HCT116 (cell line): ENCODE measurements around the gene CGB2.

Experiments
- CEBPB ChIP-seq: IDR thresholded peaks from 2 replicates; pipeline ENCODE4 v1.6.1; 2012; ENCODE audit warnings: low read depth
- EGR1 ChIP-seq: IDR thresholded peaks from 2 replicates; pipeline ENCODE4 v1.6.1; 2012; ENCODE audit warnings: low read depth
- EZH2 ChIP-seq: fragments of 200-600 bp; sonication (generic); IDR thresholded peaks from 2 replicates; pipeline ENCODE4 v1.6.1; 2017; ENCODE audit warnings: antibody characterized with exemption, mixed run types
- EZH2phosphoT487 ChIP-seq: fragments of 200-600 bp; IDR thresholded peaks from 2 replicates; pipeline ENCODE4 v1.6.1; 2018; ENCODE audit warnings: antibody characterized with exemption, borderline replicate concordance
- POLR2A ChIP-seq: IDR thresholded peaks from 2 replicates; pipeline ENCODE4 v1.7.0; 2011; ENCODE audit warnings: borderline replicate concordance; ENCODE audit not compliant: insufficient read depth, insufficient read length; ENCODE audit errors: extremely low read depth
- SIN3A ChIP-seq: IDR thresholded peaks from 2 replicates; pipeline ENCODE4 v1.6.1; 2012; ENCODE audit warnings: low read depth
- SP1 ChIP-seq: IDR thresholded peaks from 2 replicates; pipeline ENCODE4 v1.6.1; 2012; ENCODE audit warnings: low read depth
- TCF7L2 ChIP-seq: IDR thresholded peaks from 2 replicates; pipeline ENCODE4 v1.7.0; 2011; ENCODE audit warnings: borderline replicate concordance, inconsistent platforms; ENCODE audit not compliant: insufficient read depth, insufficient read length; ENCODE audit errors: extremely low read depth
- YY1 ChIP-seq: IDR thresholded peaks from 2 replicates; pipeline ENCODE4 v1.6.1; 2011; ENCODE audit warnings: low read length, low read depth, moderate library complexity, mild to moderate bottlenecking; ENCODE audit not compliant: insufficient replicate concordance; ENCODE audit errors: extremely low read depth
- TF ChIP-seq, protein P1 (sequence below): IDR thresholded peaks from 2 replicates; pipeline ENCODE4 v1.6.1; 2012
- TF ChIP-seq, protein P2 (sequence below), 3 experiments: fragments of 200-600 bp in 1 of 3; sonication (generic) in 1 of 3; IDR thresholded peaks in 2 of 3; conservative IDR thresholded peaks in 1 of 3; 2 replicates each; pipeline ENCODE4 v1.5.1; 2012 to 2017; ENCODE audit warnings: low read depth in 2 of 3, low read length in 2 of 3, antibody characterized with exemption in 1 of 3, borderline replicate concordance in 1 of 3, control low read depth in 1 of 3, mild to moderate bottlenecking in 1 of 3, mixed read lengths in 1 of 3, mixed run types in 1 of 3, moderate library complexity in 1 of 3; ENCODE audit not compliant: insufficient read depth in 1 of 3
- TF ChIP-seq, protein P3 (sequence below): IDR thresholded peaks from 2 replicates; pipeline ENCODE4 v1.6.1; 2011; ENCODE audit warnings: mild to moderate bottlenecking, low read length, moderate library complexity; ENCODE audit not compliant: insufficient replicate concordance; ENCODE audit errors: extremely low read depth

DNA sequence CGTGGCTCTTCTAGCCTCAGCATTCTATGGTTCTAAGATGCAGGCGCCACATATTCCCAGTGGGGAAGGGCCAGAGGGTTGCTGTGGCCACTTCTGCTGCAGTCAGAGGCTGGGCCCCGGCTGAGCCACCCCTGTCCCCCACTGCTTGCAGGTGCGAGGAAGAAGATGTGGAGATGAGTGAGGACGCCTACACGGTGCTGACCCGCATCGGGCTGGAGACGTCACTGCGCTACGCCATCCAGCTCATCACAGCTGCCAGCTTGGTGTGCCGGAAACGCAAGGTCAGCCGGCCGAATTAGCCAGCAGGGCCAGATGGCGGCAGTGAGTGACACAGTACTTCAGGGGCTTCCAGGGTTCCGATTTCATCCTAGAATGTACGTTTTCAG is 16.8 kb upstream of the CGB2 start:
- TF ChIP-seq POLR2A (no peak), EZH2 (no peak), CEBPB (no peak), SP1 (no peak), SIN3A (no peak), TCF7L2 (no peak), EZH2phosphoT487 (no peak), EGR1 (no peak), YY1 (no peak)
- TF ChIP-seq, protein P1, sequence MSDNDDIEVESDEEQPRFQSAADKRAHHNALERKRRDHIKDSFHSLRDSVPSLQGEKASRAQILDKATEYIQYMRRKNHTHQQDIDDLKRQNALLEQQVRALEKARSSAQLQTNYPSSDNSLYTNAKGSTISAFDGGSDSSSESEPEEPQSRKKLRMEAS, result no peak
- TF ChIP-seq, protein P2, sequence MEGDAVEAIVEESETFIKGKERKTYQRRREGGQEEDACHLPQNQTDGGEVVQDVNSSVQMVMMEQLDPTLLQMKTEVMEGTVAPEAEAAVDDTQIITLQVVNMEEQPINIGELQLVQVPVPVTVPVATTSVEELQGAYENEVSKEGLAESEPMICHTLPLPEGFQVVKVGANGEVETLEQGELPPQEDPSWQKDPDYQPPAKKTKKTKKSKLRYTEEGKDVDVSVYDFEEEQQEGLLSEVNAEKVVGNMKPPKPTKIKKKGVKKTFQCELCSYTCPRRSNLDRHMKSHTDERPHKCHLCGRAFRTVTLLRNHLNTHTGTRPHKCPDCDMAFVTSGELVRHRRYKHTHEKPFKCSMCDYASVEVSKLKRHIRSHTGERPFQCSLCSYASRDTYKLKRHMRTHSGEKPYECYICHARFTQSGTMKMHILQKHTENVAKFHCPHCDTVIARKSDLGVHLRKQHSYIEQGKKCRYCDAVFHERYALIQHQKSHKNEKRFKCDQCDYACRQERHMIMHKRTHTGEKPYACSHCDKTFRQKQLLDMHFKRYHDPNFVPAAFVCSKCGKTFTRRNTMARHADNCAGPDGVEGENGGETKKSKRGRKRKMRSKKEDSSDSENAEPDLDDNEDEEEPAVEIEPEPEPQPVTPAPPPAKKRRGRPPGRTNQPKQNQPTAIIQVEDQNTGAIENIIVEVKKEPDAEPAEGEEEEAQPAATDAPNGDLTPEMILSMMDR (IDR thresholded peaks at IDR 0.05 in 2 of 3, conservative IDR thresholded peaks at IDR 0.05 in 1 of 3; ENCODE audit: borderline replicate concordance in 1 of 3, insufficient read depth in 1 of 3, low read depth in 2 of 3, low read length in 2 of 3), result no peak
- TF ChIP-seq, protein P3, sequence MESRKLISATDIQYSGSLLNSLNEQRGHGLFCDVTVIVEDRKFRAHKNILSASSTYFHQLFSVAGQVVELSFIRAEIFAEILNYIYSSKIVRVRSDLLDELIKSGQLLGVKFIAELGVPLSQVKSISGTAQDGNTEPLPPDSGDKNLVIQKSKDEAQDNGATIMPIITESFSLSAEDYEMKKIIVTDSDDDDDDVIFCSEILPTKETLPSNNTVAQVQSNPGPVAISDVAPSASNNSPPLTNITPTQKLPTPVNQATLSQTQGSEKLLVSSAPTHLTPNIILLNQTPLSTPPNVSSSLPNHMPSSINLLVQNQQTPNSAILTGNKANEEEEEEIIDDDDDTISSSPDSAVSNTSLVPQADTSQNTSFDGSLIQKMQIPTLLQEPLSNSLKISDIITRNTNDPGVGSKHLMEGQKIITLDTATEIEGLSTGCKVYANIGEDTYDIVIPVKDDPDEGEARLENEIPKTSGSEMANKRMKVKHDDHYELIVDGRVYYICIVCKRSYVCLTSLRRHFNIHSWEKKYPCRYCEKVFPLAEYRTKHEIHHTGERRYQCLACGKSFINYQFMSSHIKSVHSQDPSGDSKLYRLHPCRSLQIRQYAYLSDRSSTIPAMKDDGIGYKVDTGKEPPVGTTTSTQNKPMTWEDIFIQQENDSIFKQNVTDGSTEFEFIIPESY, result no peak
